ENCODE data around the gene TRPC3. TPM values are rescaled to one million over a fixed set of nuclear protein-coding genes. Genes with fewer than 3 reads are reported as not detected.

The TRPC3 gene
- total RNA-seq, 1 donor from 2014 or later, result 0.82 TPM

GRCh38 chr4:121960818-121961217 lies 9.0 kb upstream of the TRPC3 start:
- TF ChIP-seq CTCF (conservative IDR thresholded peaks at IDR 0.05), result no peak
- DNase-seq (ENCODE audit: low read depth, low spot score), result no peak
- Mint-ChIP-seq H3K4me3 (no peak overlapping the region), H3K36me3 (ENCODE audit: low read depth) (no peaks in the 10 kb centered on the region), H3K27me3 (ENCODE audit: low read depth) (peaks cover 17% of the 10 kb centered on the region), H3K27ac (ENCODE audit: unreplicated experiment) (no peak overlapping the region), H3K4me1 (no peaks in the 10 kb centered on the region), H3K9me3 (no peaks in the 10 kb centered on the region)

- Mint-ChIP-seq H3K4me3 (no peak overlapping the region), H3K9me3 (no peaks in the 10 kb centered on the region), H3K27ac (ENCODE audit: unreplicated experiment) (no peak overlapping the region), H3K27me3 (ENCODE audit: low read depth) (peaks cover 30% of the 10 kb centered on the region), H3K36me3 (ENCODE audit: low read depth) (no peaks in the 10 kb centered on the region), H3K4me1 (no peaks in the 10 kb centered on the region)
- no peak for DNase-seq (ENCODE audit: low read depth, low spot score)
- TF ChIP-seq CTCF (conservative IDR thresholded peaks at IDR 0.05), result no peak
These were observed 6.9 kb upstream of the TRPC3 start for GRCh38 chr4:121958777-121959176.

- Mint-ChIP-seq H3K36me3 (ENCODE audit: low read depth) (no peaks in the 10 kb centered on the region), H3K27ac (ENCODE audit: unreplicated experiment) (no peak overlapping the region), H3K4me3 (no peak overlapping the region), H3K27me3 (ENCODE audit: low read depth) (peaks cover 41% of the 10 kb centered on the region), H3K4me1 (peaks cover 1% of the 10 kb centered on the region), H3K9me3 (no peaks in the 10 kb centered on the region)
- no peak for DNase-seq (ENCODE audit: low read depth, low spot score)
- TF ChIP-seq CTCF (conservative IDR thresholded peaks at IDR 0.05), result no peak
These were observed 5.4 kb upstream of the TRPC3 start for GRCh38 chr4:121957266-121957665.

- Mint-ChIP-seq H3K27me3 (ENCODE audit: low read depth) (peaks cover 62% of the 10 kb centered on the region), H3K9me3 (no peaks in the 10 kb centered on the region), H3K27ac (ENCODE audit: unreplicated experiment) (no peak overlapping the region), H3K4me3 (no peak overlapping the region), H3K36me3 (ENCODE audit: low read depth) (no peaks in the 10 kb centered on the region), H3K4me1 (peaks cover 13% of the 10 kb centered on the region)
- no peak for TF ChIP-seq CTCF (conservative IDR thresholded peaks at IDR 0.05)
- DNase-seq (ENCODE audit: low read depth, low spot score), result no peak
These were observed 2.0 kb upstream of the TRPC3 start for GRCh38 chr4:121953860-121954259.

- H3K4me1 Mint-ChIP-seq, result peaks cover 13% of the 10 kb centered on the region
- no peak overlapping the region for H3K27ac Mint-ChIP-seq (ENCODE audit: unreplicated experiment)
- peak overlapping the region; percentile 80 for H3K4me3 Mint-ChIP-seq
- H3K9me3 Mint-ChIP-seq, result no peaks in the 10 kb centered on the region
- H3K36me3 Mint-ChIP-seq (ENCODE audit: low read depth), result no peaks in the 10 kb centered on the region
- TF ChIP-seq CTCF (conservative IDR thresholded peaks at IDR 0.05), result no peak
- DNase-seq (ENCODE audit: low read depth, low spot score), result no peak
- H3K27me3 Mint-ChIP-seq (ENCODE audit: low read depth), result peaks cover 69% of the 10 kb centered on the region
These were observed 430 bp upstream of the TRPC3 start for GRCh38 chr4:121952290-121952689.

Measured in neural crest cell (in vitro differentiated cells).